ENCODE results near the gene SNX15.

SNX15 gene

DNA sequence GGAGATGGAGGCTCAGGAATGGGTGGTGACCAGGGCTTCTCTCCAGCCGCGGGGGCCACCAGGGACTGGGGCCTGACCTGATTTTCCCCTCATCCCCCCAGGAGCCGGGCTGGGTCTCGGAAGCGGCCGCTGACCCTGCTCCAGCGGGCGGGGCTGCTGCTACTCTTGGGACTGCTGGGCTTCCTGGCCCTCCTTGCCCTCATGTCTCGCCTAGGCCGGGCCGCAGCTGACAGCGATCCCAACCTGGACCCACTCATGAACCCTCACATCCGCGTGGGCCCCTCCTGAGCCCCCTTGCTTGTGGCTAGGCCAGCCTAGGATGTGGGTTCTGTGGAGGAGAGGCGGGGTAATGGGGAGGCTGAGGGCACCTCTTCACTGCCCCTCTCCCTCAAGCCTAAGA is 60.6 kb downstream of the SNX15 start:
- Mint-ChIP-seq H3K36me3 (ENCODE audit: low read depth) (peaks cover 12% of the 10 kb centered on the region), H3K9me3 (no peaks in the 10 kb centered on the region), H3K27ac (no peak overlapping the region), H3K4me3 (no peak overlapping the region), H3K27me3 (ENCODE audit: low read depth) (no peaks in the 10 kb centered on the region), H3K4me1 (peaks cover 23% of the 10 kb centered on the region)
- TF ChIP-seq, protein P1, sequence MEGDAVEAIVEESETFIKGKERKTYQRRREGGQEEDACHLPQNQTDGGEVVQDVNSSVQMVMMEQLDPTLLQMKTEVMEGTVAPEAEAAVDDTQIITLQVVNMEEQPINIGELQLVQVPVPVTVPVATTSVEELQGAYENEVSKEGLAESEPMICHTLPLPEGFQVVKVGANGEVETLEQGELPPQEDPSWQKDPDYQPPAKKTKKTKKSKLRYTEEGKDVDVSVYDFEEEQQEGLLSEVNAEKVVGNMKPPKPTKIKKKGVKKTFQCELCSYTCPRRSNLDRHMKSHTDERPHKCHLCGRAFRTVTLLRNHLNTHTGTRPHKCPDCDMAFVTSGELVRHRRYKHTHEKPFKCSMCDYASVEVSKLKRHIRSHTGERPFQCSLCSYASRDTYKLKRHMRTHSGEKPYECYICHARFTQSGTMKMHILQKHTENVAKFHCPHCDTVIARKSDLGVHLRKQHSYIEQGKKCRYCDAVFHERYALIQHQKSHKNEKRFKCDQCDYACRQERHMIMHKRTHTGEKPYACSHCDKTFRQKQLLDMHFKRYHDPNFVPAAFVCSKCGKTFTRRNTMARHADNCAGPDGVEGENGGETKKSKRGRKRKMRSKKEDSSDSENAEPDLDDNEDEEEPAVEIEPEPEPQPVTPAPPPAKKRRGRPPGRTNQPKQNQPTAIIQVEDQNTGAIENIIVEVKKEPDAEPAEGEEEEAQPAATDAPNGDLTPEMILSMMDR (IDR thresholded peaks at IDR 0.05; ENCODE audit: unreplicated experiment in 3 of 3): no peak

DNA sequence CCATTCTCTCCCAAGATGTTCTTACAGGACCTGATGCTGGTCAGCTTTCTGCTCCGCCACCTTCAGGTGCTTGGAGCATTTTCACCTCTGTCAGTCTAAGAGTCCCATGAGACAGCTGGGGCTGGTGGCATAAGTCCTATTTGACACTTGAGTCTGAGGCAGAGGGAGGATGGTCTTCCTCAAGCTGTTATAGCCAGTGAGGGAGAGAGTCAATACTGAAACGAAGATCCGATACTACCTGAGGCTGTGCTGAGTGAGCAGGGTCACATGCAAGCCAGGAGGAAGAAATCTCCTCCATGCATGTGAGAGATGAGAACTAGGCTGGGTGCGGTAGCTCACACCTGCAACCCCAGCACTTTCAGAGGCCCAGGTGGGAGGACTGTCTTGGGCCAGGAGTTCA is 62.4 kb downstream of the SNX15 start:
- Mint-ChIP-seq H3K36me3 (ENCODE audit: low read depth) (peaks cover 12% of the 10 kb centered on the region), H3K27ac (no peak overlapping the region), H3K27me3 (ENCODE audit: low read depth) (no peaks in the 10 kb centered on the region), H3K4me3 (no peak overlapping the region), H3K9me3 (no peaks in the 10 kb centered on the region), H3K4me1 (peaks cover 11% of the 10 kb centered on the region)
- TF ChIP-seq, protein P1 (IDR thresholded peaks at IDR 0.05; ENCODE audit: unreplicated experiment in 3 of 3): no peak

Measured in nephron (organoid).